WTC11 (cell line): ENCODE results near the gene OPRM1. TPM values are rescaled to one million over a fixed set of nuclear protein-coding genes. Genes with fewer than 3 reads are reported as not detected.

Source experiments
- ATAC-seq: fragments of 200-7000 bp; cut with Tn5 transposase; 2 replicates; pipeline ENCODE4 v1.10.0; 2021; ENCODE audit warnings: mild to moderate bottlenecking, moderate library complexity
- CTCF ChIA-PET: fragments of 300-600 bp; sonication (Branson Sonifier 250); formaldehyde crosslinking; loops from one replicate; lab custom pipeline; 2021; ENCODE audit warnings: antibody characterized with exemption; lab: Charles Lee
- POLR2A ChIA-PET: fragments of 350-600 bp; sonication (Branson Sonifier 250); formaldehyde crosslinking; loops from one replicate; lab custom pipeline; 2021; ENCODE audit warnings: antibody characterized with exemption; lab: Charles Lee
- DNase-seq: peaks from one replicate; pipeline ENCODE4 v3.0.0; 2021; ENCODE audit warnings: low spot score
- H3K27ac Mint-ChIP-seq: 2 replicates; pipeline ENCODE4 v1.8.0; 2021; ENCODE audit warnings: mixed read lengths
- H3K27me3 Mint-ChIP-seq: 2 replicates; pipeline ENCODE4 v1.8.0; 2021; ENCODE audit warnings: low read depth, mild to moderate bottlenecking, moderate library complexity, mixed read lengths
- H3K36me3 Mint-ChIP-seq: 2 replicates; pipeline ENCODE4 v1.8.0; 2021; ENCODE audit warnings: mixed read lengths
- H3K4me1 Mint-ChIP-seq: 2 replicates; pipeline ENCODE4 v1.8.0; 2022; ENCODE audit warnings: mixed read lengths
- H3K4me3 Mint-ChIP-seq: 2 replicates; pipeline ENCODE4 v1.8.0; 2021; ENCODE audit warnings: mild to moderate bottlenecking, moderate library complexity, mixed read lengths
- H3K9me3 Mint-ChIP-seq: 2 replicates; pipeline ENCODE4 v1.8.0; 2021; ENCODE audit warnings: mixed read lengths
- FOXP1 ChIP-seq: sonication (generic); formaldehyde crosslinking; IDR thresholded peaks from 2 replicates; pipeline ENCODE4 v1.8.0; 2022; ENCODE audit warnings: missing genetic modification reagents, mild to moderate bottlenecking, moderate library complexity, borderline replicate concordance
- JUN ChIP-seq: sonication (generic); formaldehyde crosslinking; IDR thresholded peaks from 2 replicates; pipeline ENCODE4 v1.8.0; 2023; ENCODE audit warnings: mild to moderate bottlenecking, missing genetic modification reagents
- NFATC4 ChIP-seq: fragments of 250-450 bp; sonication (Bioruptor Pico); IDR thresholded peaks from 2 replicates; pipeline ENCODE4 v1.9.0; 2021; ENCODE audit warnings: mild to moderate bottlenecking
- NR1H2 ChIP-seq: sonication (generic); formaldehyde crosslinking; IDR thresholded peaks from 2 replicates; pipeline ENCODE4 v1.9.0; 2021; ENCODE audit warnings: mild to moderate bottlenecking, moderate library complexity, missing genetic modification reagents
- PRRX2 ChIP-seq: fragments of 250-450 bp; sonication (Bioruptor Pico); IDR thresholded peaks from 2 replicates; pipeline ENCODE4 v1.8.0; 2021; ENCODE audit warnings: mild to moderate bottlenecking
- ZNF317 ChIP-seq: sonication (generic); formaldehyde crosslinking; IDR thresholded peaks from 2 replicates; pipeline ENCODE4 v1.8.1; 2023; ENCODE audit warnings: low read depth, mild to moderate bottlenecking, moderate library complexity, missing genetic modification reagents, borderline replicate concordance
- total RNA-seq: library from RNA; stranded (reverse); gene quantifications from 3 replicates; pipeline ENCODE4 v1.2.3, GENCODE V29; 2021
- TF ChIP-seq, protein P1 (sequence below): sonication (generic); formaldehyde crosslinking; IDR thresholded peaks from 2 replicates; pipeline ENCODE4 v1.8.1; 2022; ENCODE audit warnings: low read depth, missing genetic modification reagents, borderline replicate concordance
- TF ChIP-seq, protein P2 (sequence below): sonication (generic); formaldehyde crosslinking; IDR thresholded peaks from 2 replicates; pipeline ENCODE4 v1.8.1; 2022; ENCODE audit warnings: low read depth, mild to moderate bottlenecking, moderate library complexity, missing genetic modification reagents, borderline replicate concordance
- TF ChIP-seq, protein P3 (sequence below): fragments of 250-450 bp; sonication (Bioruptor Pico); conservative IDR thresholded peaks from 2 replicates; pipeline ENCODE4 v1.9.0; 2021; ENCODE audit warnings: mild to moderate bottlenecking
- TF ChIP-seq, protein P4 (sequence below): fragments of 250-450 bp; sonication (Bioruptor Pico); IDR thresholded peaks from 2 replicates; pipeline ENCODE4 v1.9.0; 2021; ENCODE audit warnings: moderate library complexity, mild to moderate bottlenecking, inconsistent platforms, borderline replicate concordance
- TF ChIP-seq, protein P5 (sequence below): sonication (generic); formaldehyde crosslinking; IDR thresholded peaks from 2 replicates; pipeline ENCODE4 v1.8.0; 2022; ENCODE audit warnings: mild to moderate bottlenecking, missing genetic modification reagents
- TF ChIP-seq, protein P6 (sequence below): sonication (generic); formaldehyde crosslinking; IDR thresholded peaks from 2 replicates; pipeline ENCODE4 v1.8.0; 2023; ENCODE audit warnings: mild to moderate bottlenecking, missing genetic modification reagents
- TF ChIP-seq, protein P7 (sequence below): fragments of 250-450 bp; sonication (Bioruptor Pico); IDR thresholded peaks from 2 replicates; pipeline ENCODE4 v2.1.2; 2022; ENCODE audit warnings: mild to moderate bottlenecking, moderate library complexity
- TF ChIP-seq, protein P8 (sequence below): sonication (generic); formaldehyde crosslinking; IDR thresholded peaks from 2 replicates; pipeline ENCODE4 v1.8.0; 2022; ENCODE audit warnings: mild to moderate bottlenecking, missing genetic modification reagents

OPRM1 gene
- total RNA-seq, 1 experiment from 2014 or later, result not detected

DNA sequence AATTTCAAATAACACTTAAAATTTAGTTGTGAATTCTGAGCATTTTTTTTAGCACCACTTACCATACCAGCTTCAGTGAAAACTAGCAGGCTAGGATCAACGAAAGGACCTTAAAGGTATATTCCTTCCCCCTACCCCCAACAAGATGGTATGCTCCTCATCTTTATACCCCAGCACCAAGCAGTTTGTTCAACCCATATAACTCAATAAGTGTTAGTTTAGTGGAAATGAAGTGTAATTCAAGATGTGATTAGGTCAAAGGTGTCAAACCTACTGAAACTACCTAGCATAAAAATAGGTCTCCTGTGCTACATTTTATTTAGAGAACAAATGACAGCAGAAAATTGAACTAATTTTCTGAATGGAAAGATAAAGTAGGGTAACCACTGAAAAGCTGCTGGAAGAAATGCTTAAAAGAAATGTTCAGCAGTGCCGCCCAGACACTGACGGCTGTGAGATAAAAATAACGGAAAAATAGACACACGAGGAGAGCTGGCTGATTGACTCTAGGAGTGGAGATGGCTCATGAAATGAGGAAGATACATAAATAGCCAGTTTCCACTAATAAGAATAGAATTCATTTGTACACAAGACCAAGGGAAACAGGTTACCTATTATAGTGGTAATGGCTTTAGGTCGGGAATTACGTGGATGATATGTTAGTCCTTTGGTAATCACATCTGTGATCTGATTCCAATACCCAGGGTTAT lies 222.8 kb downstream of the OPRM1 start:
- TF ChIP-seq, protein P1, sequence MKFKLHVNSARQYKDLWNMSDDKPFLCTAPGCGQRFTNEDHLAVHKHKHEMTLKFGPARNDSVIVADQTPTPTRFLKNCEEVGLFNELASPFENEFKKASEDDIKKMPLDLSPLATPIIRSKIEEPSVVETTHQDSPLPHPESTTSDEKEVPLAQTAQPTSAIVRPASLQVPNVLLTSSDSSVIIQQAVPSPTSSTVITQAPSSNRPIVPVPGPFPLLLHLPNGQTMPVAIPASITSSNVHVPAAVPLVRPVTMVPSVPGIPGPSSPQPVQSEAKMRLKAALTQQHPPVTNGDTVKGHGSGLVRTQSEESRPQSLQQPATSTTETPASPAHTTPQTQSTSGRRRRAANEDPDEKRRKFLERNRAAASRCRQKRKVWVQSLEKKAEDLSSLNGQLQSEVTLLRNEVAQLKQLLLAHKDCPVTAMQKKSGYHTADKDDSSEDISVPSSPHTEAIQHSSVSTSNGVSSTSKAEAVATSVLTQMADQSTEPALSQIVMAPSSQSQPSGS, result no peak
- TF ChIP-seq, protein P2, sequence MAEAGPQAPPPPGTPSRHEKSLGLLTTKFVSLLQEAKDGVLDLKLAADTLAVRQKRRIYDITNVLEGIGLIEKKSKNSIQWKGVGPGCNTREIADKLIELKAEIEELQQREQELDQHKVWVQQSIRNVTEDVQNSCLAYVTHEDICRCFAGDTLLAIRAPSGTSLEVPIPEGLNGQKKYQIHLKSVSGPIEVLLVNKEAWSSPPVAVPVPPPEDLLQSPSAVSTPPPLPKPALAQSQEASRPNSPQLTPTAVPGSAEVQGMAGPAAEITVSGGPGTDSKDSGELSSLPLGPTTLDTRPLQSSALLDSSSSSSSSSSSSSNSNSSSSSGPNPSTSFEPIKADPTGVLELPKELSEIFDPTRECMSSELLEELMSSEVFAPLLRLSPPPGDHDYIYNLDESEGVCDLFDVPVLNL (CRISPR knock-in tag), result no peak
- TF ChIP-seq, protein P3, sequence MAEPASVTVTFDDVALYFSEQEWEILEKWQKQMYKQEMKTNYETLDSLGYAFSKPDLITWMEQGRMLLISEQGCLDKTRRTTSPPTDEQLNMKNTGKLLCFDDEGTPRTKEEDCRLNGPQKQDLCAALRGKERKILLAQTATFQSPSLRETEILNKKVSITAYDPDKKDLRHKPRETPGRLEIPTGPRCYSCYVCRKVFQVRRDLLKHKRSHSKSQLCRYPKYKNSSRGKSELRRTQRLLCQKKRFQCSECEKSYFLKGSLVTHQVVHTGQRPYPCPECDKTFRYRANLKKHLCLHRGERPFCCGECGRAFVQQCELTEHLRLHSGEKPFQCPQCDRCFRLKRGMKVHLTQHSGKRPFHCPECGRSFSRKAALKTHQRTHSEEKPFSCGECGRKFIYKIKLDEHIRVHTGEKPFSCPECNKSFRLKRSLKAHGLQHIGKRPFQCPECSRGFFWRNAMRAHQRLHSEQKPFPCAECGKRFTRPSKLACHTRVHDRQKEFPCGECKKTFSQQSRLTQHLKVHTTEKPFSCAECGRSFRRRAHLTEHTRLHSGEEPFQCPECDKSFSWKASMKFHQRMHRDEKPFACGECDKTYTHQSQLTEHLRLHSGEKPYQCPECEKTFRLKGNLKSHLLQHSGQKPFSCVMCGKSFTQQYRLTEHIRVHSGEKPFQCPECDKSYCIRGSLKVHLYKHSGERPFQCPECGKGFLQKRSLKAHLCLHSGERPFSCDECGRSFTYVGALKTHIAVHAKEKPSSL (CRISPR knock-in tag), result no peak
- no peak for TF ChIP-seq FOXP1
- H3K36me3 Mint-ChIP-seq, result peaks cover 10% of the 10 kb centered on the region
- H3K9me3 Mint-ChIP-seq, result peaks cover 11% of the 10 kb centered on the region
- ChIA-PET POLR2A (no interaction called here), CTCF (no interaction called here)
- no peaks in the 10 kb centered on the region for H3K4me1 Mint-ChIP-seq
- DNase-seq (no peak), ATAC-seq (no peak)
- H3K27ac Mint-ChIP-seq, result no peak overlapping the region
- no peak overlapping the region for H3K4me3 Mint-ChIP-seq
- no peaks in the 10 kb centered on the region for H3K27me3 Mint-ChIP-seq

DNA sequence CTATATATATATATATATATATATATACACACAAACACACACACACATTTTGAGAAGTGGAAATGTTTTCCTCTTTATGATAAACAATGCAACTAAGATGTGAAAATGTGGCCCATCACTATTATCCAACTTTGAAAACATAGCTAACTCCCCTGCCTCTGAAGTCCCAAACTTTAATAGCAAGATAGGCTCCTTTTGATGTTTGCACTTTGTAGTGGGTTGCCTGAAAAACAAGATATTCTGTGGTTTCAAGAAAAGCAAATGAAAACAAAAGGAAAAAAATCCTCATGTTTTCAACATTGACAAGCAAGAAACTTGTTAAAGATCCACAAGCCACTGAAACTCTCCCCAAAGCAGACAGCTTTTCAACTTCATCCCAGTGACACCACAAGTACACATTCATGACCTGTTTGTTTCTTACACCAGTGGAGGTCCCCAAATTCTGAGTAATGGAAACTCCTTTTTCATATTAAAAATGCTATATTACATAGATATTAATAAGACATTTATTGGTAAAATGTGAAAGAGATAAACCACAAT lies 227.6 kb downstream of the OPRM1 start:
- DNase-seq (no peak), ATAC-seq (no peak)
- Mint-ChIP-seq H3K27ac (no peak overlapping the region), H3K9me3 (peaks cover 19% of the 10 kb centered on the region), H3K4me3 (no peak overlapping the region), H3K36me3 (peaks cover 10% of the 10 kb centered on the region), H3K27me3 (no peaks in the 10 kb centered on the region), H3K4me1 (no peaks in the 10 kb centered on the region)
- TF ChIP-seq, protein P4, sequence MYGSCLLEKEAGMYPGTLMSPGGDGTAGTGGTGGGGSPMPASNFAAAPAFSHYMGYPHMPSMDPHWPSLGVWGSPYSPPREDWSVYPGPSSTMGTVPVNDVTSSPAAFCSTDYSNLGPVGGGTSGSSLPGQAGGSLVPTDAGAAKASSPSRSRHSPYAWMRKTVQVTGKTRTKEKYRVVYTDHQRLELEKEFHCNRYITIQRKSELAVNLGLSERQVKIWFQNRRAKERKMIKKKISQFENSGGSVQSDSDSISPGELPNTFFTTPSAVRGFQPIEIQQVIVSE (CRISPR knock-in tag), result no peak
- no peak for TF ChIP-seq ZNF317 (CRISPR knock-in tag)
- no peak for TF ChIP-seq NR1H2 (CRISPR knock-in tag)
- TF ChIP-seq, protein P5, sequence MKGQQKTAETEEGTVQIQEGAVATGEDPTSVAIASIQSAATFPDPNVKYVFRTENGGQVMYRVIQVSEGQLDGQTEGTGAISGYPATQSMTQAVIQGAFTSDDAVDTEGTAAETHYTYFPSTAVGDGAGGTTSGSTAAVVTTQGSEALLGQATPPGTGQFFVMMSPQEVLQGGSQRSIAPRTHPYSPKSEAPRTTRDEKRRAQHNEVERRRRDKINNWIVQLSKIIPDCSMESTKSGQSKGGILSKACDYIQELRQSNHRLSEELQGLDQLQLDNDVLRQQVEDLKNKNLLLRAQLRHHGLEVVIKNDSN, result no peak
- TF ChIP-seq, protein P6, sequence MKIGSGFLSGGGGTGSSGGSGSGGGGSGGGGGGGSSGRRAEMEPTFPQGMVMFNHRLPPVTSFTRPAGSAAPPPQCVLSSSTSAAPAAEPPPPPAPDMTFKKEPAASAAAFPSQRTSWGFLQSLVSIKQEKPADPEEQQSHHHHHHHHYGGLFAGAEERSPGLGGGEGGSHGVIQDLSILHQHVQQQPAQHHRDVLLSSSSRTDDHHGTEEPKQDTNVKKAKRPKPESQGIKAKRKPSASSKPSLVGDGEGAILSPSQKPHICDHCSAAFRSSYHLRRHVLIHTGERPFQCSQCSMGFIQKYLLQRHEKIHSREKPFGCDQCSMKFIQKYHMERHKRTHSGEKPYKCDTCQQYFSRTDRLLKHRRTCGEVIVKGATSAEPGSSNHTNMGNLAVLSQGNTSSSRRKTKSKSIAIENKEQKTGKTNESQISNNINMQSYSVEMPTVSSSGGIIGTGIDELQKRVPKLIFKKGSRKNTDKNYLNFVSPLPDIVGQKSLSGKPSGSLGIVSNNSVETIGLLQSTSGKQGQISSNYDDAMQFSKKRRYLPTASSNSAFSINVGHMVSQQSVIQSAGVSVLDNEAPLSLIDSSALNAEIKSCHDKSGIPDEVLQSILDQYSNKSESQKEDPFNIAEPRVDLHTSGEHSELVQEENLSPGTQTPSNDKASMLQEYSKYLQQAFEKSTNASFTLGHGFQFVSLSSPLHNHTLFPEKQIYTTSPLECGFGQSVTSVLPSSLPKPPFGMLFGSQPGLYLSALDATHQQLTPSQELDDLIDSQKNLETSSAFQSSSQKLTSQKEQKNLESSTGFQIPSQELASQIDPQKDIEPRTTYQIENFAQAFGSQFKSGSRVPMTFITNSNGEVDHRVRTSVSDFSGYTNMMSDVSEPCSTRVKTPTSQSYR (CRISPR knock-in tag), result no peak
- TF ChIP-seq, protein P7, sequence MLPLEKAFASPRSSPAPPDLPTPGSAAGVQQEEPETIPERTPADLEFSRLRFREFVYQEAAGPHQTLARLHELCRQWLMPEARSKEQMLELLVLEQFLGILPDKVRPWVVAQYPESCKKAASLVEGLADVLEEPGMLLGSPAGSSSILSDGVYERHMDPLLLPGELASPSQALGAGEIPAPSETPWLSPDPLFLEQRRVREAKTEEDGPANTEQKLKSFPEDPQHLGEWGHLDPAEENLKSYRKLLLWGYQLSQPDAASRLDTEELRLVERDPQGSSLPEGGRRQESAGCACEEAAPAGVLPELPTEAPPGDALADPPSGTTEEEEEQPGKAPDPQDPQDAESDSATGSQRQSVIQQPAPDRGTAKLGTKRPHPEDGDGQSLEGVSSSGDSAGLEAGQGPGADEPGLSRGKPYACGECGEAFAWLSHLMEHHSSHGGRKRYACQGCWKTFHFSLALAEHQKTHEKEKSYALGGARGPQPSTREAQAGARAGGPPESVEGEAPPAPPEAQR, result no peak
- no peak for TF ChIP-seq PRRX2 (CRISPR knock-in tag)
- TF ChIP-seq, protein P8, sequence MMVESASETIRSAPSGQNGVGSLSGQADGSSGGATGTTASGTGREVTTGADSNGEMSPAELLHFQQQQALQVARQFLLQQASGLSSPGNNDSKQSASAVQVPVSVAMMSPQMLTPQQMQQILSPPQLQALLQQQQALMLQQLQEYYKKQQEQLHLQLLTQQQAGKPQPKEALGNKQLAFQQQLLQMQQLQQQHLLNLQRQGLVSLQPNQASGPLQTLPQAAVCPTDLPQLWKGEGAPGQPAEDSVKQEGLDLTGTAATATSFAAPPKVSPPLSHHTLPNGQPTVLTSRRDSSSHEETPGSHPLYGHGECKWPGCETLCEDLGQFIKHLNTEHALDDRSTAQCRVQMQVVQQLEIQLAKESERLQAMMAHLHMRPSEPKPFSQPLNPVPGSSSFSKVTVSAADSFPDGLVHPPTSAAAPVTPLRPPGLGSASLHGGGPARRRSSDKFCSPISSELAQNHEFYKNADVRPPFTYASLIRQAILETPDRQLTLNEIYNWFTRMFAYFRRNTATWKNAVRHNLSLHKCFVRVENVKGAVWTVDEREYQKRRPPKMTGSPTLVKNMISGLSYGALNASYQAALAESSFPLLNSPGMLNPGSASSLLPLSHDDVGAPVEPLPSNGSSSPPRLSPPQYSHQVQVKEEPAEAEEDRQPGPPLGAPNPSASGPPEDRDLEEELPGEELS (CRISPR knock-in tag), result no peak
- TF ChIP-seq JUN (CRISPR knock-in tag), result no peak
- no peak for TF ChIP-seq NFATC4 (CRISPR knock-in tag)
- ChIA-PET CTCF (no interaction called here), POLR2A (no interaction called here)
